Dendritic cell treated with granulocyte-macrophage colony-stimulating factor and Interleukin-4, amounts not matched to agents 40 ng/mL and 50 ng/mL, for 4 days (primary cell): ENCODE results near the gene BTAF1.
"Not testable (repeated sequence)": the region's sequence is repeated elsewhere in the genome, so short reads cannot be mapped to it uniquely, and the experiment has no call there.

ENCODE experiments used
- H3K27ac Mint-ChIP-seq: one replicate; pipeline ENCODE4 v1.8.0; 2022; ENCODE audit warnings: mild to moderate bottlenecking, mixed read lengths
- H3K27me3 Mint-ChIP-seq: one replicate; pipeline ENCODE4 v1.8.0; 2022; ENCODE audit warnings: mild to moderate bottlenecking, mixed read lengths
- H3K36me3 Mint-ChIP-seq: one replicate; pipeline ENCODE4 v1.8.0; 2022; ENCODE audit warnings: low read depth, mixed read lengths
- H3K4me1 Mint-ChIP-seq: one replicate; pipeline ENCODE4 v1.8.0; 2022; ENCODE audit warnings: low read depth, mixed read lengths
- H3K4me3 Mint-ChIP-seq: one replicate; pipeline ENCODE4 v1.8.0; 2022; ENCODE audit warnings: mild to moderate bottlenecking, moderate library complexity, mixed read lengths
- H3K9me3 Mint-ChIP-seq: one replicate; pipeline ENCODE4 v1.8.0; 2022; ENCODE audit warnings: mixed read lengths
- intact Hi-C: fragments of 100-400 bp; cut with micrococcal nuclease; formaldehyde crosslinking; loops from one replicate; pipeline ENCODE4 v1.15.0; 2022

BTAF1 gene

GRCh38 chr10:92014620-92015019, 91.0 kb downstream of the BTAF1 start:
- no peaks in the 10 kb centered on the region for H3K27me3 Mint-ChIP-seq
- no peak overlapping the region for H3K4me3 Mint-ChIP-seq
- no peaks in the 10 kb centered on the region for H3K4me1 Mint-ChIP-seq
- H3K36me3 Mint-ChIP-seq = peaks cover 88% of the 10 kb centered on the region
- no peak overlapping the region for H3K27ac Mint-ChIP-seq
- no peaks in the 10 kb centered on the region for H3K9me3 Mint-ChIP-seq
- intact Hi-C loops = loop anchor here (5.0 kb wide), 1 partner anchor 32 kb away; no protein-coding TSS in a partner anchor

- Mint-ChIP-seq H3K9me3 (no peaks in the 10 kb centered on the region), H3K27me3 (no peaks in the 10 kb centered on the region), H3K4me1 (no peaks in the 10 kb centered on the region), H3K27ac (no peak overlapping the region), H3K4me3 (no peak overlapping the region), H3K36me3 (peaks cover 83% of the 10 kb centered on the region)
- intact Hi-C loops = loop anchor here (10.0 kb wide), 1 partner anchor 190 kb away; no protein-coding TSS in a partner anchor
Measured at GRCh38 chr10:92024700-92025099, 101.1 kb downstream of the BTAF1 start.

DNA sequence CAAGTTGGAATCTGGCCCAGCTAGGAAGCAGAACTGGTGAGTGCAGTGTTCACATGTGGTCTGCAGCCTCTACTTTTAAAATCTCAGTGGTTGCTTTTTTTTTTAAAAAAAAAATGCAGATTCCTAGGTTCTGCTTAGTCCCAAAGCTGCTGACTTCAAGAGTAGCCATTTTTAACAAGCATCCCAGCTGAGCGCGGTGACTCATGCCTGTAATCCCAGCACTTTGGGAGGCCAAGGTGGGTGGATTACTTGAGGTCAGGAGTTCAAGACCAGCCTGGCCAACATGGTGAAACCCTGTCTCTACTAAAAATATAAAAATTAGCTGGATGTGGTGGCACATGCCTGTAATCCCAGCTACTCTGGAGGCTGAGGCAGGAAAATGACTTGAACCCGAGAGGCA, 101.8 kb downstream of the BTAF1 start:
- H3K27ac Mint-ChIP-seq, H3K27me3 Mint-ChIP-seq, H3K4me1 Mint-ChIP-seq, H3K4me3 Mint-ChIP-seq, H3K9me3 Mint-ChIP-seq: not testable (repeated sequence)
- intact Hi-C loops = loop anchor here (10.0 kb wide), 1 partner anchor 191 kb away; no protein-coding TSS in a partner anchor
- H3K36me3 Mint-ChIP-seq = peaks cover 80% of the 10 kb centered on the region

DNA sequence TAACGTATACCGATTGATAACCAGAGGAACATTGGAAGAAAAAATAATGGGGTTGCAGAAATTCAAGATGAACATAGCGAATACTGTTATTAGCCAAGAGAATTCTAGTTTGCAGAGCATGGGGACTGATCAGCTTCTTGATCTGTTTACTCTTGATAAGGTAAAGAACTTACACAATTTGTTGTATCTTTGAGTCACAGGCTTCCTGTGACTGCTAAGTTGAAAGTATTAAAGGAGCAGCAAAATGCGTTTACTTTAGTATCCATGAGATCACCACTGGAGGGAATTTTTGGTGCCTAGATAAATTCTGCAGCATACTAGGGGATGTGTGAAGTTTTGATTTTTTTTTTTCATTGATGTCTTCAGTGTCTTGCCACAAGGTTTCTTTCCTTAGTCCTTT, 103.6 kb downstream of the BTAF1 start:
- intact Hi-C loops = loop anchor here (10.0 kb wide), 1 partner anchor 192 kb away; no protein-coding TSS in a partner anchor
- Mint-ChIP-seq H3K4me1 (no peaks in the 10 kb centered on the region), H3K9me3 (no peaks in the 10 kb centered on the region), H3K4me3 (no peak overlapping the region), H3K27me3 (no peaks in the 10 kb centered on the region), H3K27ac (no peak overlapping the region), H3K36me3 (peaks cover 81% of the 10 kb centered on the region)

DNA sequence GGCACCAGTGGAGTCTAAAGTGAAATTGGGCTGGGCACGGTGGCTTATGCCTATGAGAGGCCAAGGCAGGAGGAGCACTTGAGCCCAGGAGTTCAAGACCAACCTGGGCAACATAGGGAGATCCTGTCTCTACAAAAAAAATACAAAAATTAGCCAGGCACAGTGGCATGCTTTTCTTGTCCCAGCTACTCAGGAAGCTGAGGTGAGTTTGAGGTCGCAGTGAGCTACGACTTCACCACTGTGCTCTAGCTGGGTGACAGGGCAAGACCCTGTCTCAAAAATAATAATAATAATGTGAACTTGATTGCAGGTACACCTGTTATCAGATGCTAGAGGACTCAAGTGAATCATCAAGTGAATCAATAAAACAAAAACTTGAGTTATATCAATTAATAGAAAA, 108.0 kb downstream of the BTAF1 start:
- no peaks in the 10 kb centered on the region for H3K27me3 Mint-ChIP-seq

DNA sequence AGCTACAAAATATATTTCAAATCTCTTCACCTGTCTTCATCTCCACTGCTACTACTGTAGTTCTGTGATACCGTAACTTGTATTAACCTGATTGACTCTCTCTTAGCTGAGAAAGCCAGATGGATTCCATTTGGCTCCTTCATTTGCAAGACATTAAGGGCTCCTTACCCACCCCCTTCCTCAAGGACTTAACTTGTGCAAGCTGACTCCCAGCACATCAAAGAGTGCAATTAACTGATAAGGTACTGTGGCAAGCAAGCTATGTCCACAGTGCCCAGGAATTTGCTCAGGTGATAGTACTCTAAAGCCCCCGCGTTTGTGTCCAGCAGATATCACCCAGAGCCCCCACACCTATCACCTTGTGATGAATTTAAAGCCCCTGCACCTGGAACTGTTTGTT, 109.5 kb downstream of the BTAF1 start:
- H3K36me3 Mint-ChIP-seq = peaks cover 67% of the 10 kb centered on the region
- intact Hi-C loops, H3K4me3 Mint-ChIP-seq, H3K4me1 Mint-ChIP-seq, H3K27ac Mint-ChIP-seq, H3K27me3 Mint-ChIP-seq, H3K9me3 Mint-ChIP-seq: not testable (repeated sequence)

More for the DNA sequence above, 108.0 kb downstream of the BTAF1 start:
- Mint-ChIP-seq H3K9me3 (no peaks in the 10 kb centered on the region), H3K4me3 (no peak overlapping the region), H3K27ac (no peak overlapping the region), H3K36me3 (peaks cover 73% of the 10 kb centered on the region), H3K4me1 (no peaks in the 10 kb centered on the region)
- intact Hi-C loops = no loop called here

GRCh38 chr10:92038949-92039348, 115.4 kb downstream of the BTAF1 start:
- H3K27me3 Mint-ChIP-seq = no peaks in the 10 kb centered on the region
- no peak overlapping the region for H3K4me3 Mint-ChIP-seq
- H3K4me1 Mint-ChIP-seq = no peaks in the 10 kb centered on the region
- intact Hi-C loops = no loop called here
- no peak overlapping the region for H3K27ac Mint-ChIP-seq
- H3K9me3 Mint-ChIP-seq = no peaks in the 10 kb centered on the region
- peaks cover 26% of the 10 kb centered on the region for H3K36me3 Mint-ChIP-seq

DNA sequence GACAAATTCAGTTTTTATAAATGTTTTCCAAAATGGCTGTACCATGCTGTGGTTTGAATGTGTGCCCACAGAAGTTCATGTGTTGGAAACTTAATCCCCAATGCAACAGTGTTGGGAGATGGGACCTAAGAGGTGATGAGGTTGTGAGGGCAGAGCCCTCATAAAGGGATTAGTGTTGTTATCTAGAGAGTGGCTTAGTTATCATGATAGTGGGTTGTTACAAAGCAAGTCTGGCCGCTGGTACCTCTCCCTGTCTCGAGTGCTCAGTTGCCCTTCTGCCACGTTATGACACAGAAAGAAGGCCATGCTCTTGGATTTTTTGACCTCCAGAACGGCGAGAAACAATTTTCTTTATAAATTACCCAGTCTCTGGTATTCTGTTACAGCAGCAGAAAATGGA, 119.0 kb downstream of the BTAF1 start:
- peaks cover under 1% of the 10 kb centered on the region for H3K4me1 Mint-ChIP-seq
- H3K9me3 Mint-ChIP-seq = no peaks in the 10 kb centered on the region
- intact Hi-C loops = no loop called here
- H3K27me3 Mint-ChIP-seq = no peaks in the 10 kb centered on the region
- peaks cover 15% of the 10 kb centered on the region for H3K36me3 Mint-ChIP-seq
- H3K4me3 Mint-ChIP-seq = no peak overlapping the region
- H3K27ac Mint-ChIP-seq = no peak overlapping the region

GRCh38 chr10:92045641-92046106, 122.1 kb downstream of the BTAF1 start:
- H3K9me3 Mint-ChIP-seq = no peaks in the 10 kb centered on the region
- no peak overlapping the region for H3K4me3 Mint-ChIP-seq
- peaks cover 22% of the 10 kb centered on the region for H3K36me3 Mint-ChIP-seq
- H3K4me1 Mint-ChIP-seq = peaks cover 10% of the 10 kb centered on the region
- intact Hi-C loops = no loop called here
- no peak overlapping the region for H3K27ac Mint-ChIP-seq
- H3K27me3 Mint-ChIP-seq = no peaks in the 10 kb centered on the region

DNA sequence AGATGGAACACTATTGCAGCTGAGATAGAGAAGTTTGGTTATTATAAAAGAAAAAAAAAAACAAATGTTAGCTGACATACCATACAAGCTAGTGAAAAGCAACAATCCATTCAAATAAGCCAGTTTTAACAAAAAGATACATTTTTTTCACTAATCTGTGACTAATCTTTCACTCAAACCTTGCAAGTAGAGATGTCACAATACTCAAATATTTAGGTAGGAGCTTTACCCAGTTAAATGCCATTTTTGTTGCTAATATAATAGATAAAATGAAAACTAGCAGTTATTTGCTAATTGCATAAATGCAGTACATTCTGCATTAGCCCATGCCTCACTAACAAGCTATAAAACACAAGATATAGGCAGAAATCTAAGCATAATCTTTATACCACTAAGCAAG, 123.6 kb downstream of the BTAF1 start:
- Mint-ChIP-seq H3K36me3 (peaks cover 32% of the 10 kb centered on the region), H3K4me3 (no peak overlapping the region), H3K27me3 (no peaks in the 10 kb centered on the region), H3K4me1 (peaks cover 10% of the 10 kb centered on the region), H3K27ac (no peak overlapping the region), H3K9me3 (no peaks in the 10 kb centered on the region)
- intact Hi-C loops = no loop called here

DNA sequence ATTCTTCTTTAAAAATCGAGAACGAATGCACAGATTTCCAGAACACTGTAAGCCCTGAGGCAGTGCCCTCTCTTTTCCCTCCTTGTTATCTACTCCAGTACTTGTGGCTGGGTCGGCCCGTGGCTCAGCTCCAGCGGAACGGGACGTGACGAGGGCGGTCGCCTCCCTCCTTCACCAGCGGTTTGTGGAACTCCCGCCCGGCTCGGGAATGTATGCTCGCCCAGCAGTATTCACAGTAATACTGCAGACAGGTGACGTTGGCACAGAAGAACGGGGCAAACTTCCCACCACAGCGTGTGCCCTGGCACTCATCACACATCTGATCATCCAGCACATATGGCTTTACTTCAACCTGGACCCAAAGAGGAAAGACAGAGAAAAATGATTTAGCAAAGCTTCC, 128.5 kb downstream of the BTAF1 start:
- intact Hi-C loops = no loop called here
- H3K4me3 Mint-ChIP-seq = no peak overlapping the region
- H3K27ac Mint-ChIP-seq = no peak overlapping the region
- peaks cover 10% of the 10 kb centered on the region for H3K4me1 Mint-ChIP-seq
- H3K27me3 Mint-ChIP-seq = no peaks in the 10 kb centered on the region
- H3K9me3 Mint-ChIP-seq = no peaks in the 10 kb centered on the region
- H3K36me3 Mint-ChIP-seq = peaks cover 46% of the 10 kb centered on the region

GRCh38 chr10:92052741-92053140, 129.2 kb downstream of the BTAF1 start:
- Mint-ChIP-seq H3K4me1 (peaks cover 8% of the 10 kb centered on the region), H3K27me3 (no peaks in the 10 kb centered on the region), H3K36me3 (peaks cover 45% of the 10 kb centered on the region), H3K4me3 (no peak overlapping the region), H3K9me3 (no peaks in the 10 kb centered on the region), H3K27ac (no peak overlapping the region)
- intact Hi-C loops = no loop called here

- Mint-ChIP-seq H3K4me3 (no peak overlapping the region), H3K27ac (no peak overlapping the region), H3K36me3 (peaks cover 37% of the 10 kb centered on the region), H3K4me1 (peaks cover 6% of the 10 kb centered on the region), H3K27me3 (no peaks in the 10 kb centered on the region), H3K9me3 (no peaks in the 10 kb centered on the region)
- intact Hi-C loops = no loop called here
Measured at GRCh38 chr10:92054807-92055206, 131.2 kb downstream of the BTAF1 start.

DNA sequence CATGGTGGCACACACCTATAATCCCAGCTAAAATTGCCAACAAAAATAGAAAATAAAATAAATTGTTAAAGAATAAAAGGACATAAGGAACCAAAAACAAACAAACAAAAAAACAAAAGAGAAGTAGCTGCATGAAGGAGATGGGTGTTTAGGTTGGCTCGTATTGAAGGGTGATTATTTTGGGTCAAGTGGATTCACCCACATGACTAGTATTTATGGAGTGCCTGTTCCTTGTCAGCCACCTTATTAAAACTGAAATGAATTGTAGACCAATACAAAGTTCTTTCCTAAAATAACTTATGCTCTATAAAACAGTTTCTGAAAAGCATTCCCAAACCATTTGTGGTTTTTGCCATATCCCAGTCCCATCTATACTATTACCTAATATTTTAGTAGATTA, 138.7 kb downstream of the BTAF1 start:
- no peaks in the 10 kb centered on the region for H3K9me3 Mint-ChIP-seq

GRCh38 chr10:92064506-92064905, 140.9 kb downstream of the BTAF1 start:
- no peaks in the 10 kb centered on the region for H3K9me3 Mint-ChIP-seq
- H3K27me3 Mint-ChIP-seq = no peaks in the 10 kb centered on the region
- peaks cover 6% of the 10 kb centered on the region for H3K36me3 Mint-ChIP-seq
- H3K4me1 Mint-ChIP-seq = peaks cover 1% of the 10 kb centered on the region
- intact Hi-C loops = no loop called here
- H3K4me3 Mint-ChIP-seq = no peak overlapping the region
- no peak overlapping the region for H3K27ac Mint-ChIP-seq

More for the DNA sequence above, 138.7 kb downstream of the BTAF1 start:
- no peaks in the 10 kb centered on the region for H3K27me3 Mint-ChIP-seq
- intact Hi-C loops = no loop called here
- no peak overlapping the region for H3K27ac Mint-ChIP-seq
- no peak overlapping the region for H3K4me3 Mint-ChIP-seq
- peaks cover 6% of the 10 kb centered on the region for H3K4me1 Mint-ChIP-seq
- H3K36me3 Mint-ChIP-seq = peaks cover 6% of the 10 kb centered on the region
